ENCODE measurements around the gene PACSIN1.

Gene PACSIN1

DNA sequence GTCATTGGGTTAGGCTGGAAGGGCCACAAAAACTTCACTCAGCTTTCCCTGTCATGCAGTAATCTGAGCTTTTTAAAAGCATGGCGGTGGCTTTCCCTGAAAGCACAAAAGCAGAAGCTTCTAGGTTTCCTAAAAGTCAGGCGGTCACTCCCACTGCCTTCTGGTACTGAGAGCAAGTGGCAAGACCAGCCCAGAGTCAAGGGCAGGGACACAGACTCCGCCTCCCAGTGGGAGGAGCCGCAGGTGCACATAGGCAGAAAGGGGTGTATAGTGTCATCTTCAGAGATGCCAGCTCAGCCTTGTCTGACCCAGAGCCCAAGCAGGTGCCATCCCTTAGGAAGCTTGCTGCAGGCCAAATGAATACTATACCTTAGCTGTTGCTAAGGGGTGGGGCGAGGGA, 18.0 kb upstream of the PACSIN1 start:
- Histone ChIP-seq H3K9me3 (ENCODE audit: control insufficient read depth, low read length) (peaks cover 6% of the 10 kb centered on the region), H3K4me3 (ENCODE audit: insufficient read depth in 1 of 2, low read depth in 1 of 2, low read length in 2 of 2) (no peak overlapping the region), H2BK5ac (ENCODE audit: low read depth, low read length, poor library complexity, severe bottlenecking) (no peak overlapping the region), H3K23ac (ENCODE audit: low read length in 2 of 2) (no peak overlapping the region), H3K18ac (ENCODE audit: low read depth in 1 of 2, low read length in 2 of 2) (no peak overlapping the region), H3K27me3 (ENCODE audit: control insufficient read depth in 1 of 2, insufficient read depth in 1 of 2, low read length in 2 of 2) (peaks cover 5 to 19% of the 10 kb centered on the region in 2 experiments), H3K14ac (ENCODE audit: low read length in 2 of 2) (no peak overlapping the region), H4K8ac (ENCODE audit: low read length) (no peak overlapping the region), H3K79me1 (replicated peaks; ENCODE audit: low read length, poor library complexity, severe bottlenecking) (no peaks in the 10 kb centered on the region), H2BK12ac (ENCODE audit: low read length in 2 of 2) (no peak overlapping the region), H3K4me2 (ENCODE audit: low read length, poor library complexity, severe bottlenecking) (no peak overlapping the region), H2BK15ac (ENCODE audit: low read depth, poor library complexity, severe bottlenecking) (no peak overlapping the region), H3K27ac (ENCODE audit: low read length, poor library complexity, severe bottlenecking) (no peak overlapping the region), H3K4ac (ENCODE audit: low read depth in 1 of 2, low read length in 2 of 2) (no peak overlapping the region), H2BK120ac (ENCODE audit: low read depth, low read length) (no peak overlapping the region), H3K4me1 (ENCODE audit: control insufficient read depth, insufficient read depth, low read depth, low read length) (no peaks in the 10 kb centered on the region), H2AFZ (ENCODE audit: low read depth, low read length) (no peak overlapping the region), H4K91ac (ENCODE audit: low read length) (no peak overlapping the region), H2AK5ac (ENCODE audit: low read length, severe bottlenecking) (no peak overlapping the region), H3K36me3 (ENCODE audit: control insufficient read depth in 1 of 2, insufficient read depth in 2 of 2, low read depth in 1 of 2, low read length in 2 of 2) (no peaks in the 10 kb centered on the region), H3K9ac (ENCODE audit: low read length) (no peak overlapping the region)
- DNase-seq: no peak
- WGBS: 58% methylated on average over 5 of the region's 5 CpGs

- no peak for DNase-seq
- Histone ChIP-seq H3K4me2 (ENCODE audit: low read length, poor library complexity, severe bottlenecking) (no peak overlapping the region), H4K91ac (ENCODE audit: low read length) (no peak overlapping the region), H2AFZ (ENCODE audit: low read depth, low read length) (no peak overlapping the region), H3K14ac (ENCODE audit: low read length in 2 of 2) (no peak overlapping the region), H3K4ac (ENCODE audit: low read depth in 1 of 2, low read length in 2 of 2) (no peak overlapping the region), H2AK5ac (ENCODE audit: low read length, severe bottlenecking) (no peak overlapping the region), H3K23ac (ENCODE audit: low read length in 2 of 2) (no peak overlapping the region), H2BK5ac (ENCODE audit: low read depth, low read length, poor library complexity, severe bottlenecking) (no peak overlapping the region), H3K9me3 (ENCODE audit: control insufficient read depth, low read length) (peaks cover 6% of the 10 kb centered on the region), H3K4me3 (ENCODE audit: insufficient read depth in 1 of 2, low read depth in 1 of 2, low read length in 2 of 2) (no peak overlapping the region), H3K4me1 (ENCODE audit: control insufficient read depth, insufficient read depth, low read depth, low read length) (no peaks in the 10 kb centered on the region), H3K9ac (ENCODE audit: low read length) (no peak overlapping the region), H3K36me3 (ENCODE audit: control insufficient read depth in 1 of 2, insufficient read depth in 2 of 2, low read depth in 1 of 2, low read length in 2 of 2) (no peaks in the 10 kb centered on the region), H3K27ac (ENCODE audit: low read length, poor library complexity, severe bottlenecking) (no peak overlapping the region), H2BK120ac (ENCODE audit: low read depth, low read length) (no peak overlapping the region), H3K18ac (ENCODE audit: low read depth in 1 of 2, low read length in 2 of 2) (no peak overlapping the region), H2BK15ac (ENCODE audit: low read depth, poor library complexity, severe bottlenecking) (no peak overlapping the region), H3K79me1 (replicated peaks; ENCODE audit: low read length, poor library complexity, severe bottlenecking) (no peaks in the 10 kb centered on the region), H4K8ac (ENCODE audit: low read length) (no peak overlapping the region), H2BK12ac (ENCODE audit: low read length in 2 of 2) (no peak overlapping the region), H3K27me3 (ENCODE audit: control insufficient read depth in 1 of 2, insufficient read depth in 1 of 2, low read length in 2 of 2) (peaks cover 11 to 25% of the 10 kb centered on the region in 2 experiments)
- WGBS: 100% methylated on average over 1 of the region's 1 CpG
These were observed 14.7 kb upstream of the PACSIN1 start for GRCh38 chr6:34451192-34451591.

- no peak overlapping the region for H2BK15ac ChIP-seq (ENCODE audit: low read depth, poor library complexity, severe bottlenecking)
- H3K4me1 ChIP-seq (ENCODE audit: control insufficient read depth, insufficient read depth, low read depth, low read length): peaks cover 3% of the 10 kb centered on the region
- no peak overlapping the region for H3K18ac ChIP-seq (ENCODE audit: low read depth in 1 of 2, low read length in 2 of 2)
- H2AFZ ChIP-seq (ENCODE audit: low read depth, low read length): no peak overlapping the region
- H3K27me3 ChIP-seq (ENCODE audit: control insufficient read depth in 1 of 2, insufficient read depth in 1 of 2, low read length in 2 of 2): peaks cover 5 to 13% of the 10 kb centered on the region in 2 experiments
- no peaks in the 10 kb centered on the region for H3K79me1 ChIP-seq (replicated peaks; ENCODE audit: low read length, poor library complexity, severe bottlenecking)
- DNase-seq: no peak
- no peak overlapping the region for H3K27ac ChIP-seq (ENCODE audit: low read length, poor library complexity, severe bottlenecking)
- H3K23ac ChIP-seq (ENCODE audit: low read length in 2 of 2): no peak overlapping the region
- no peak overlapping the region for H2AK5ac ChIP-seq (ENCODE audit: low read length, severe bottlenecking)
- no peak overlapping the region for H2BK120ac ChIP-seq (ENCODE audit: low read depth, low read length)
- H4K8ac ChIP-seq (ENCODE audit: low read length): no peak overlapping the region
- H3K9me3 ChIP-seq (ENCODE audit: control insufficient read depth, low read length): peaks cover 6% of the 10 kb centered on the region
- H3K14ac ChIP-seq (ENCODE audit: low read length in 2 of 2): no peak overlapping the region
- H2BK12ac ChIP-seq (ENCODE audit: low read length in 2 of 2): no peak overlapping the region
- no peak overlapping the region for H4K91ac ChIP-seq (ENCODE audit: low read length)
- no peak overlapping the region for H2BK5ac ChIP-seq (ENCODE audit: low read depth, low read length, poor library complexity, severe bottlenecking)
- no peak overlapping the region for H3K9ac ChIP-seq (ENCODE audit: low read length)
- no CpG with 5 or more reads among the region's 1 CpG for WGBS
- H3K4me3 ChIP-seq (ENCODE audit: insufficient read depth in 1 of 2, low read depth in 1 of 2, low read length in 2 of 2): no peak overlapping the region
- no peaks in the 10 kb centered on the region for H3K36me3 ChIP-seq (ENCODE audit: control insufficient read depth in 1 of 2, insufficient read depth in 2 of 2, low read depth in 1 of 2, low read length in 2 of 2)
- H3K4ac ChIP-seq (ENCODE audit: low read depth in 1 of 2, low read length in 2 of 2): no peak overlapping the region
- H3K4me2 ChIP-seq (ENCODE audit: low read length, poor library complexity, severe bottlenecking): no peak overlapping the region
These were observed 10.0 kb upstream of the PACSIN1 start for GRCh38 chr6:34455831-34456230.

DNA sequence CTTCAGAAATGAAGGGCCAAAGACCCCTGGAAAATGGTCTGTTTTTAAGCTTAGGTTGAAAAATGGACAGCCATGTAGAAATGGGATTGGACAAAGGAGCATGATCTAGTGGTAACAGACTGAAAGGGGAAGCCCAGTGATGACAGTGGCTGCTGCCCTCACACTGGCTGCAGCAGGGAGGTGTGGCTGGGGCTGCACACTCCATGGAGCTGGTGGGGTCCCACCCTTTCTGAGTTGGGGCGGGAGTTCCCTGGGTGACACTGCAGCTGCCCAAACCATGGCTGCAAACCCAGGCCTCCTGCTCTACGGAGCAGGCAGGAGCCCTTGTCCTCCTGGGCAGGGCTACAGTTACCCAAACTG, 8.5 kb upstream of the PACSIN1 start:
- H3K27me3 ChIP-seq (ENCODE audit: control insufficient read depth in 1 of 2, insufficient read depth in 1 of 2, low read length in 2 of 2): peaks cover 5 to 13% of the 10 kb centered on the region in 2 experiments
- H3K23ac ChIP-seq (ENCODE audit: low read length in 2 of 2): no peak overlapping the region
- H2BK15ac ChIP-seq (ENCODE audit: low read depth, poor library complexity, severe bottlenecking): no peak overlapping the region
- peak overlapping the region; percentile 10 for H2AFZ ChIP-seq (ENCODE audit: low read depth, low read length)
- no peak overlapping the region for H3K9ac ChIP-seq (ENCODE audit: low read length)
- H3K36me3 ChIP-seq (ENCODE audit: control insufficient read depth in 1 of 2, insufficient read depth in 2 of 2, low read depth in 1 of 2, low read length in 2 of 2): no peaks in the 10 kb centered on the region
- H3K14ac ChIP-seq (ENCODE audit: low read length in 2 of 2): peak overlapping the region in 1 of 2 experiments; percentile 39
- no peak for DNase-seq
- no peak overlapping the region for H3K27ac ChIP-seq (ENCODE audit: low read length, poor library complexity, severe bottlenecking)
- H3K4me1 ChIP-seq (ENCODE audit: control insufficient read depth, insufficient read depth, low read depth, low read length): peaks cover 5% of the 10 kb centered on the region
- no peak overlapping the region for H2AK5ac ChIP-seq (ENCODE audit: low read length, severe bottlenecking)
- H3K9me3 ChIP-seq (ENCODE audit: control insufficient read depth, low read length): no peaks in the 10 kb centered on the region
- 83% methylated on average over 2 of the region's 2 CpGs for WGBS
- H4K8ac ChIP-seq (ENCODE audit: low read length): no peak overlapping the region
- no peak overlapping the region for H3K4me2 ChIP-seq (ENCODE audit: low read length, poor library complexity, severe bottlenecking)
- peak overlapping the region in 1 of 2 experiments; percentile 21 for H3K18ac ChIP-seq (ENCODE audit: low read depth in 1 of 2, low read length in 2 of 2)
- H3K79me1 ChIP-seq (replicated peaks; ENCODE audit: low read length, poor library complexity, severe bottlenecking): no peaks in the 10 kb centered on the region
- no peak overlapping the region for H2BK5ac ChIP-seq (ENCODE audit: low read depth, low read length, poor library complexity, severe bottlenecking)
- no peak overlapping the region for H3K4ac ChIP-seq (ENCODE audit: low read depth in 1 of 2, low read length in 2 of 2)
- H4K91ac ChIP-seq (ENCODE audit: low read length): no peak overlapping the region
- no peak overlapping the region for H2BK120ac ChIP-seq (ENCODE audit: low read depth, low read length)
- H3K4me3 ChIP-seq (ENCODE audit: insufficient read depth in 1 of 2, low read depth in 1 of 2, low read length in 2 of 2): no peak overlapping the region
- no peak overlapping the region for H2BK12ac ChIP-seq (ENCODE audit: low read length in 2 of 2)

Measured in mesenchymal stem cell (in vitro differentiated cells and primary cell).